ENCODE results near the gene MAN1A1.

The MAN1A1 gene

GRCh38 chr6:119276211-119276610, 73.3 kb downstream of the MAN1A1 start:
- no peak for TF ChIP-seq CTCF (conservative IDR thresholded peaks at IDR 0.05)
- no peak overlapping the region for H3K27ac ChIP-seq

GRCh38 chr6:119274197-119274595, 75.4 kb downstream of the MAN1A1 start:
- TF ChIP-seq CTCF (conservative IDR thresholded peaks at IDR 0.05): no peak
- no peak overlapping the region for H3K27ac ChIP-seq

DNA sequence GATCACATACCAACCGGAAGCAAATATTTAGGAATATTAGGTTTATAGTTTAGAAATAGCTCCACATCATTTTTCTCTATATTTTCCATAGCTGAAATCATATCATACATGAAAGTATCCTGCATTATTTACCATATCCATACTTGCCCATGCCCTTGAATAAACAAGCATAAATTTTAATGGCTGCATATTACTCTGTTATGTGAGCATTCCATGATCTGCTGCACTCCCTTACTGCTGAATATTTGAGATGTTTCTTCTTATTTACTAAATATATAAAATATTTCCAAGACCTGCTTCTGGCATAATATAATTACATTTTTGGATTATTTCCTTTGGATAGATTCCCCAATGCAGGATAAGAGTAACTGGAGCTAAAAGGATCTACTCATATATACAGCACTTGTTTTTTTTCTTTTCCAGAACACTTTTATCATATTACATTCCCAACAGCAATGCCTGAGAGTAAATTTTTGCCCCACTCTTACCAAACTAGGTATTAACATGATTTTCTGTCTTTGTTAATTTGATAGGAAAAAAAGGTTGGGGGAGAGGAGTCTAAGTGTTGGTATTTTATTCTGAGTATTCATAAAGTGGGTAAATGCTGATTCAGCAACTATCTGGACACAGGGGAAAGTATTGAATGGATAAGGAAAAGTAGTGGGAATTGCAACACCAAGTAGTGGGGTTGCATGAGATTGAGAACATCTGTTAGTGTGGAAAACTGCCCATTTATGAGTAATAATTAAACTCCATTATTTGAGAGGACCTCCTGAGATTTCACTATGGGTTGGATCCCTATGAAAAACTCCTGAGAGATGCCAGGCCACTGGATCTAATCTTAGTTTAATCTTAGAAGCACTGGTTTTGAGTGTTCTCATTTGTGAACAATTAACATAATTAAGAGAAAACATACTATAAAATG, 76.0 kb downstream of the MAN1A1 start:
- TF ChIP-seq CTCF (conservative IDR thresholded peaks at IDR 0.05): no peak
- H3K27ac ChIP-seq: no peak overlapping the region

DNA sequence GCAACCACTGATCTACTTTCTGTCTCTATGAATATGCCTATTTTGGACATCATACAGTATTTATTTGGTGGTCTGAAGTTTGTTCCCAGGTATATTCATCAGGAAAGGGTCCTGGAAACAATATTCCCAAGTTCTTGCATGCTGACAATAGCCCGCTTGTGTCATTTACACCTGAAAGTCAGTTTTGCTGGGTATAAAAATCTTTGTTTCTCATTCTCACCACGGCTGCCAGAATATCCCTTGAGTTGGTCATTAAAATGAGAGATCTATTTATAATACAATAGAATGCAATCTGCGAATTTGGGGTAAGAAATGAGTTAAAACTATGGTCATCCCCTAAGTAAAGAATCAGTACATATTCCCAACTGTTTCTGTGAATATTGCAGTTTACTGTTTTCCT, 79.0 kb downstream of the MAN1A1 start:
- TF ChIP-seq CTCF (conservative IDR thresholded peaks at IDR 0.05): no peak
- H3K27ac ChIP-seq: no peak overlapping the region

GRCh38 chr6:119269266-119270103, 80.1 kb downstream of the MAN1A1 start:
- TF ChIP-seq CTCF (conservative IDR thresholded peaks at IDR 0.05): no peak
- H3K27ac ChIP-seq: no peak overlapping the region

DNA sequence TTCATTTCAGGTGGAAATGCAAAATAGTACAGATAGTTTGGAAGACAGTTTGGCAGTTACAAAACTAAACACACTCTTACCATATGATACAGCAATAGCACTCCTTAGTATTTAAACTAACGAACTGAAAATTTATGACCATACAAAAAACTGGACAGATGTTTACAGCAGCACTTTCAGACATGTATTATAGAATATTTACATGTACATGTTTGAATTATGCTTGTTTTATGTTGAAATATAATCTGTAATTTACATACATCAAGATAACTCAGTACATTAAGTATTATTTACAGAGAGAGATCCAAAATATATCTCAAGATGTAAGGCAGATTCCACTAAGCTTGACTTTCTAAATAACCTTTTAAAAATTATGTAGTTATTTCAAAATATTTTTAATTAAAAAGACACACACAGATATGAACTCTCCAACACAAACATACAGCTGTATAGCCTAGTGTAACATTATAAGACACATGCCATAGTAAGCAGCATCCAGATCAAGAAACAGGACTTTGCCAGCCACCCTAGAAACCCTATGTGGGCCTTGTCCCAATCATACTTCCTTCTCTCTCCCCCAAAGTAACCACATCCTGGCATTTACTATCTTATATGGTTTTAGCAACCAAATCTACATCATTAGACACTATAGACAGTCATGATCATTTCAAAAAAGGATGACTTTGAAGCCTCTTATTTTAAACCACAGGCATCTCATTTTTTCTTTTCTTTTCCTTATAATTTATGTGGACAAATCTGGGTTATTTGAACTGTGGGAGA, 82.2 kb downstream of the MAN1A1 start:
- no peak for TF ChIP-seq CTCF (conservative IDR thresholded peaks at IDR 0.05)
- no peak overlapping the region for H3K27ac ChIP-seq
